NOMO-1 treated with DMSO at 0.1 percent for 48 hours (cell line): ENCODE results near the gene SNRNP40.

Experiments
- DNase-seq: peaks from one replicate; lab custom pipeline; 2025; ENCODE audit not compliant: unreplicated experiment; lab: John Stamatoyannopoulos, UW

Gene SNRNP40

DNA sequence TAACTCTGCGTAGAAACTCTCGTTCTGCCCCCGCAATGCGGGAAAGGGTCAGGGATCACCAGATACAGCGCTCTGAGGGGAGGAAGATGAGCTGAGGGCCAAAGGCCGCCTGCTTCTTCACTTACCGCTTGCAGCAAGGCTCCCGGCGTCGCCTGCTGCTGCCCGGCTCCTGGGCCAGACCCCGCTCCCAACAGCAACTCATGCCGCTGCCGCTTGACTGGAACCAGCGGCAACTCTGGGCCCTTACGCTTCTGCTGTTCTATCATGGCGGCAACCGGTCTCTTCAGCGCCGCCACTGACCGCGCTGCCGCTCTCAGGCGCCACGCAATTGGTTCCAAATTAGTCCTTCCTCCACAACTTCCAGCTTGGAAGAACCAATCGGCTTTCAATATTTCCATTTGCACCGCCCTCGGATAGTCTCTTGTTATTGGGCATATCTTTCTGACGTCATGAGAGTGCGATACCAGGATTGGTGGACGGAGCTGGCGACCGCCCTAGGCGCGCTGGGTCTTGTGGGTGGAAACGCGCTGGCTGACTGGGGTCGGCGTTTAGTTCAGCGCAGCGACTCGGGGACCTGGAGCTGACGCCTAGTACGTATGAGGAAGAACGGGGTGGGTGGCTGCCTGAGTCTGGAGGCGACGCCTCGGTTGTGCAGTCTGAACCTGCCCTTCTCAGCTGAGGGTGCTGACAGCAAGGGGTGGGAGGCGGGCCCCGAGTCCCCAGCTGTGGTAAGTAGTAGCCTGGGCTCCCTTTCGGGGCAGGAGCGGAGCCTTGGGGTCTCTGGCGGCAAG is at the start of gene SNRNP40, which contains the start of gene ZCCHC17:
Gene SNRNP40 (minus strand): TSS at position 303 of the 791 bp plus-strand sequence. CDS start 37 bp downstream, at position 266.
Gene ZCCHC17 (plus strand): TSS at position 547 of the 791 bp plus-strand sequence. CDS start 13,067 bp downstream, outside the sequence.
- DNase-seq = peak; percentile 99

DNA sequence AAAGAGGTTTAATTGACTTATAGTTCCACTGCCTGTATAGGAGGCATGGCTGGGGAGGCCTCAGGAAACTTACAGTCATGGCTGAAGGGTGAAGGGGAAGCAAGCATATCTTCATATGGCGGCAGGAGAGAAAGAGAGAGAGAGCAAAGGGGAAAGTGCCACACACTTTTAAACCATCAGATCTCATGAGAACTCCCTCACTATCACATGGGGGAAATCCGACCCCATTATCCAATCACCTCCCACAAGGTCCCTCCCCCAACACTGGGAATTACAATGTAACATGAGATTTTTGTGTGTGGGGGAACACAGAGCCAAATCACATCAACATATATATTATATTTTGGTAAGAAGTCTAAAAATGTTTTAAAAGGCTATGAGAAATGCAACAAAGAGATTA is 49.0 kb upstream of the SNRNP40 start:
- DNase-seq = no peak

DNA sequence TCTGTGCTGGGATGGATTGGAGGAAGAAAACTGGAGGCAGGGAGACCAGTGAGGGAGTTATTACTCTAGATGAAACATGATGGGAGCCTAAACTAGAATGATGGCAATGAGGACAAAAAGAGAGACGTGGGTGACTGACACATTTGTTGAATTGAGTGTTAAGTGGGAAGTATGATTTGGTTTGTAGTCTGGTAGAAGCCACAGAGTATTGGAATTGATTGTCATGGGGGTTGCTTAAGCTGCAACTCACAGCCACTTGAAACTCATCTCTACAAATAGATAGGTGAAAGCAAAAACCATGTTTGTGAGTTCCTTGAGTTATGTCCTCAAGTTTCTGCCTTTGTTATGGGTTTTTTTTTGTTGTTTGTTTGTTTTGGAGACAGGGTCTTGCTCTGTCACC is 47.9 kb upstream of the SNRNP40 start:
- no peak for DNase-seq

DNA sequence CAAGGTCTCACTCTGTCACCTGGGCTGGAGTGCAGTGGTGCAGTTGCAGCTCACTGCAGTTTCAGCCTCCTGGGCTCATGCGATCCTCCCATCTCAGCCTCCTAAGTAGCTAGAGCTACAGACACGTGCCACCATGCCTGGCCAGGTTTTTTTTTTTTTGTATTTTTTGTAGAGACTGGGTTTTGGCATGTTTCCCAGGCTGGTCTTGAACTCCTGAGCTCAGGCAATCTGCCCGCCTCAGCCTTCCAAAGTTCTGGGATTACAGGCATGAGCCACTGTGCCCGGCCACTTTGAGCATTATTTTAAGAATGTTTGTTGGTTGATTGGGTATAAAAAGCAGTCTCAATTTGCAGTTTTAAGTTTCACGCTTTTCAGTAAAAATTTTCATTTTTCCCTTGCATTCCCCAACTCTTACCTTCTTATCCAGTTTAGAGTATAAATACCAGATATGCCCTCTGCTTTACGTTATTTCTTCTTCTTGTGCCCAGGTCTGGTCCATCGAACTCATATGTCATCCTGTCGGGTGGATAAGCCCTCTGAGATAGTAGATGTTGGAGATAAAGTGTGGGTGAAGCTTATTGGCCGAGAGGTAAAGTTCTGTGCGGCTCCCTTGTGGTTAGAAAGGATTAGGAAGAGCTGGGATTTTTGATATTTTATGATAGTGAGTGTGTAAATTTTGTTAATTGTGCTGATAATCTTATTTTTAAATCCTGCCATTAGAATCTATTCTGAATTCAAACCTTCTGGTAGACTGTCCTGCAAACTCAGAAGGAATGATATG is 40.3 kb upstream of the SNRNP40 start:
- DNase-seq = no peak

DNA sequence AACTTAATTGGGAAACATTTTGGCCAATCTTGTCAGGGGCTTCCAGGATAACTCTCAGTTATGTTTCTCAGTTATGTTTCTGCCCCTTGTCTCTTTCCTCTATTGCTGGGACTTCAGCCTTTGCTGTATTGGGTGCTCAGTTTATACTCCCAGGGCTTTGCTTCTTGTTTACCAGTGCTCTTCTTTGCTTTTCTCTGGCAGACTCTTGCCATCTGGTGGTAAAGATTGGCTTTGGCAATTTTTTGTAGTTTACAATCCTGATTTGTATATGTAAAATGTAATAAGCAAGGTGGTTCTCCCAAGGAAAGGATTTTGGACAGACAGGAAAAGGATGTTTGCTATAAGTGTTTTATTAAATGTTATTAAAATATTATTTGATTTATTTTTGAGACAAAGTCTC is 38.4 kb upstream of the SNRNP40 start:
- DNase-seq = peak; percentile 21

DNA sequence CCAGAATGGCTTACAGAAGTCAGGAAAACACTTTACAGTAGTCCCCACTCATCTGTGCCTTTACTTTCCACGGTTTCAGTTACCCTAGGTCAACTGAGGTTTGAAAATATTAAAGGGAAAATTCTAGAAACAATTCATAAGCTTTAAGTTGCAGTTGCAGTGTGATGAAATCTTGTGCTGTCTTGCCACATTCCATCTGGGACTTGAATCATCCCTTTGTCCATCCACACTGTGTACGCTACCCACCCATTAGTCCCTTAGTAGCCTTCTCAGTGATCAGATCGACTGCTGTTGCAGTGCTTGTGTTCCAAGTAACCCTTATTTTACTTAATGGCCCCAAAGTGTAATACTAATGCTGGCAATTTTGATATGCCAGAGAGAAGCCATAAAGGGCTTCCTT is 30.8 kb upstream of the SNRNP40 start:
- DNase-seq = no peak

DNA sequence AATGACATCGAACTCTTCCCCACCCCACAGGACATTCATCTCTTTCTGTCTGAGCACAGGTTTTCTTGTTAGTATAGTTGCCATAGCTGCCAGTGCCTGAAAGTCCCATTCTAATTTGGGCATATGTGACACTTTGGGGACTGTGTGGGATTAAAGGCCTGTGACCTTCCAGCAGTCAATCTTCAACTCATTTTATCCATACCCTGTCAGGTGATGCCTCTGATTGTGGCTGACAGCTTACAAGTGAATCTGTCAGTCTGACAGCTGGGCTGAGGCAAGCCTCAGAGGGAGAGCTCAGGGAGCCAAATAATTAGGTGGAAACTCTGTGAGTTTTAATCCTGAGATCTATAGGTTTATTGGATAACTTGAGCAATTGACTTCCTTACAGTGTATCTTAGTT is 29.9 kb upstream of the SNRNP40 start:
- no peak for DNase-seq

DNA sequence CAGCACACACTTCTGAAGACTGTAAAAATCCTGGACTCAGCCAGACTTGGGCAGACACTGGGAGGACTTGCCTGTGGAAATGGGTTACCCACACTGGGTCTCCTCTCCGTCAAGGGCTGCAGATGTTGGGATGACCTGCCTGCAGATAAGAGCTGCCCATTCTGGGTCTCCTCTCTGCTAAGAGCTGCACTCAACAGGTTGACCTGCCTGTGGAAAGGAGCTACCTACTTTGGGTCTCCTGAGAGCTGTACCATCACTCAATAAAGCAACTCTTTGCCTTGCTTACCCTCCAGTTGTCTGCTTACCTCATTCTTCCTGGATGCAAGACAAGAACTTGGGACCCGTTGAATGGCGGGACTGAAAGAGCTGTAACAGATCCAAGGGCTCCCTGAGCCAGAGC is 28.4 kb upstream of the SNRNP40 start:
- DNase-seq = no peak

DNA sequence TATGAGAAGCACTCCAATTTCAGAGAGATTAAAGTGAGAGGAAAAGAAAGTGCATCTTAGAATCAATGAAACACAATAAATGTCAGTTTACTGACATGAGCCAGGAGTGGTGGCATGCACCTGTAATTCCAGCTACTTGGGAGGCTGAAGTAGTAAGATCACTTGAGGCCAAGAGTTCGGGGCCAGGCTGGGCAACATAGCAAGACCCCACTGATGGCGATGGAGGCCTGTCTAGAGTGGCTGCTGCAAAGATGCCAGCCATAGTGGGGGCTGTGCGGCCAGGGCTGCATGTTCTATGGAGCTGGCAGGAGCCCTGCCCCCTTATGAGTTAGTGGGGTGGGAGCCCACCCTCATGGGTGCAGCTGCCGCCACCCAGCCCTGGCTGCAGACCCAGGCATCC is 27.5 kb upstream of the SNRNP40 start:
- DNase-seq = no peak

DNA sequence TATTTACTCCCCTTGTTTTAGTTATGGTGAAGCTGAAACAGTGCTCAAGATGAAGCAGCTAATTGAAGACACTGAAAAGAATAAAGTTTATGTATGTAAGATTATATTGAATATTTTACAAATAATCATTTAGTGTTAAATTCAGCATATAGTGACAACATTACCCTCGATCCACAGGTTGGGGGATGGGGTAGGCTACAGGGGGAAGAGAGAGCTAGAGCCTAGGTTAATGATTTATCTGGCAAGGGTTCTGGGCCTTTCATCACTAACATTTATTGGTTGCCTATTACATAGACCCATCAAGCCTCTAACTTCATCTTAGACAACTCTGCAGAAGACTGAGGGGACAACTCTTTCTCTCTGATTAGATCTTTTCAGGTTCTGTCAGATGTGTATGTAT is 21.6 kb upstream of the SNRNP40 start:
- no peak for DNase-seq

DNA sequence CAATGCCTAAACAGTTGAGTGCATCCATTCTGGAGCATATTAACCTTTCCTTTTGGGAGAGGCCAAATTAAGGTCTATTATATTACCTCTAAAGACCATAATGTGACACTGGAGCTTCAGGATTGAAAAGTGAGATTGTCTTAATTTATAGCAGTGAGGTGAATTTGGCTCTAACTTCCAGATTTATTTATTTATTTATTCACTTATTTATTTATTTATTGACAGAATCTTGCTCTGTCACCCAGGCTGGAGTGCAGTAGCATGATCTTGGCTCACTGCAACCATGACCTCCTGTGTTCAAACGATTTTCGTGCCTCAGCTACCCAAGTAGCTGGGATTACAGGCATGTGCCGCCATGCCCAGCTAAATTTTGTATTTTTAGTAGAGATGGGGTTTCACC is 19.3 kb upstream of the SNRNP40 start:
- DNase-seq = no peak

DNA sequence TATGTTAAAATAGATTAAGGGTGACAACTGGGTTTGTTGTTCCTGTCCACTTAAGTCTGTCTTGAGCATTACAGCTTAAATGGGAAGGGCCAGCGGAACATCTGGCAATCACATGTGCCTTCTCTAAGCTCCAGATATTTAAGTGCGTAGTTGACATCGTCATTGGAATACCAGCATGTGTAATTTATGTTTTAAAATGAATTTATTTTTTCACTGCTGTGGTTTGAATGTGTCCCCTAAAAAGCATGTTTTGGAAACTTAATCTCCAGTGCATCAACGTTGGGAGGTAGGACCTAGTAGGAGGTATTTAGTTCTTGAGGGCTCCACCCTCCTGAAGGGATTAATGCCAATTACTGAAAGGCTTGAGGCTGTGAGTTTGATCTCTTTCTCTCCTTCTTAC is 13.6 kb upstream of the SNRNP40 start:
- DNase-seq = no peak

DNA sequence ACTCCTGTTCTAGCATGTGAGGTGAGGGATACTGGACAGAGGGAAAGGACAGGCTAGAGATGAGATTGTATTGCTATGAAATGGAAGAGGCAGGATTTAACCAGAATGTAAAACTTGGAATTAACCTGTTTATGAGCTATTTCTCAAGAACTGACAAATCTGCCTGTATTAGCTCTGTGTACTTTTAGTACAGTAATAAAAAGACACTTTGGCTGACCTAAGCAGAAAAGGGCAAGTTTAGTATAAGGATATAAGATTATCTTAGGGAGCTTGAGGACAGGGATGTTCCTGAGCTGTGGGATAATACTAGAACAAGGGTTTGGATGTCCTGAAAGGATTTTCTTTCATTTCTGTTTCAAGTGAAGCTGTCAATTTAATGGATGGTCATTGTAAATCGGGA is 11.4 kb upstream of the SNRNP40 start:
- no peak for DNase-seq

DNA sequence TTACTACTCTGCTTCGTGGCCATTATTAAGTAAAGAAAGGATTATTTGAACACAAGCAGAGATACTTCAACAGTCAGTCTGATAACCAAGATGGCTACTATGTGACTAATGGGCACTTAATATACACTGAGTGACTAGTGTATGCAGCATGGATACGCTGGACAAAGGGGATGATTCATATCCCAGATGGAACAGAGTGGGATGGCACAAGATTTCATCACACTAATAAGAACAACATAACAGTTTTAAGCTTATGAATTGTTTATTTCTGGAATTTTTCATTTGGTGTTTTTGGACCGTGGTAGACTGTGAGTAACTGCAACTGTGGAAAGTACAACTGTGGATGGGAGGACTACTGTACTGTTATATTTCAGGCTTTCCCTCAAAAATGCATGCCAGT is 9.7 kb upstream of the SNRNP40 start:
- no peak for DNase-seq

DNA sequence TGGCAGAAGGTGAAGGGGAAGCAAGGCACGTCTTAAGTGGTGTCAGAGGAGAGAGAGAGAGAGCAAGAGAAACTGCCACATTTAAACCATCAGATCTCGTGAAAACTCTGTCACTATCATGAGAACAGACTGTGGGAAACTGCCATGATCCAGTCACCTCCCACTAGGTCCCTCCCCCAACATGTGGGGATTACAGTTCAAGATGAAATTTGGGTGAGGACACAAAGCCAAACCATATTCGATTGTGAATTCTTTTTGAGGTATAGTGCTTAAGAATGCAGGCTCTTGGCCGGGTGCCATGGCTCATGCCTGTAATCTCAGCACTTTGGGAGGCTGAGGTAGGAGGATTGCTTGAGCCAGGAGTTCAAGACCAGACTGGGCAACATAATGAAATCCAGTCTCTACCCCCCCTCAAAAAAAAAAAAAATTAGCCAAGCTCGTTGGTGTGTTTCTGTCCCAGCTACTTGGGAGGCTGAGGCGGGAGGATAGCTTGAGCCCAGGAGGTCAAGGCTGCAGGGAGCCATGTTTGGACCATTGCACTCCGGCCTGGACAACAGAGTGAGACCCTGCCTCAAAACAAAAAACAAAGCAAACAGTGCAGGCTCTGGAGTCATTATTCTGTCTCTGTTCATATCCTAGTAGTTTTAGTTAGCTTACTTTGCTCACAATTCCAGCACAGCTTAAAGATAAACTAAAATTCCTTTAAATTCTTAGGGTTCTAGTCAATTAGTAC is 6.3 kb upstream of the SNRNP40 start:
- no peak for DNase-seq

DNA sequence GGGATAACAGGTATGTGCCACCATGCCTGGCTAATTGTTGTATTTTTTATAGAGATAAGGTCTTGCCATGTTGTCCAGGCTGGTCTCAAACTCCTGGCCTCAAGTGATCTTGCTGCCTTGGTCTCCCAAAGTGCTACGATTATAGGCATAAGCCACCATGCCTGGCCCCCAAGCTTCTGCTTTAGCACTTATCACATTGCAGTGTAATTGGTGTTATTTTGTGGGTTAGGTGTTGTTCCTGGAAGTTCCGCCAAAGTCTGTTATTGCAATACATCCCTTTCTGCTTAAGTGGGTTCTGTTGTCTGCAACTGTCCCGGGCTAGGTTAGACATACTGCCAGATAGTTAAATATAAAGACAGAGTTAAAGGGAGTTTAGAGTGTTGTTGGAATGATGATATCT is 3.6 kb upstream of the SNRNP40 start:
- peak; percentile 5 for DNase-seq

DNA sequence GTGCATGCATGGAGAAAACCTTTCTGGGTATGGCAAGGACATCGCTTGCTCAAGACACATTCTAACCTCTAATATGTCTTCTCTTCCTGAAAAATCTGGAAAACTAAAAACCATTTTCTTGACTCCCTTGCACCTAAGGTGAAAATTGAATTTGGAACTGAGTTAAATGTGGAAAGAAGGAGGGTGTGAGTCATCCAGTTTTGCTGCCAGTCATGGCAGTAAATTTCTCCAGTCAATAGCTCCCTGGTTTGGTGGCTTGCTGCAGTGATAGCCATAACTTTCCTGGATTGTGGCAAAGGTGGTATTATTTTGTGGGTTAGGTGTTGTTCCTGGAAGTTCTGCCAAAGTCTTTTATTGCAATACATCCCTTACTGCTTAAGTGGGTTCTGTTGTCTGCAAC is 2.8 kb upstream of the SNRNP40 start:
- no peak for DNase-seq

DNA sequence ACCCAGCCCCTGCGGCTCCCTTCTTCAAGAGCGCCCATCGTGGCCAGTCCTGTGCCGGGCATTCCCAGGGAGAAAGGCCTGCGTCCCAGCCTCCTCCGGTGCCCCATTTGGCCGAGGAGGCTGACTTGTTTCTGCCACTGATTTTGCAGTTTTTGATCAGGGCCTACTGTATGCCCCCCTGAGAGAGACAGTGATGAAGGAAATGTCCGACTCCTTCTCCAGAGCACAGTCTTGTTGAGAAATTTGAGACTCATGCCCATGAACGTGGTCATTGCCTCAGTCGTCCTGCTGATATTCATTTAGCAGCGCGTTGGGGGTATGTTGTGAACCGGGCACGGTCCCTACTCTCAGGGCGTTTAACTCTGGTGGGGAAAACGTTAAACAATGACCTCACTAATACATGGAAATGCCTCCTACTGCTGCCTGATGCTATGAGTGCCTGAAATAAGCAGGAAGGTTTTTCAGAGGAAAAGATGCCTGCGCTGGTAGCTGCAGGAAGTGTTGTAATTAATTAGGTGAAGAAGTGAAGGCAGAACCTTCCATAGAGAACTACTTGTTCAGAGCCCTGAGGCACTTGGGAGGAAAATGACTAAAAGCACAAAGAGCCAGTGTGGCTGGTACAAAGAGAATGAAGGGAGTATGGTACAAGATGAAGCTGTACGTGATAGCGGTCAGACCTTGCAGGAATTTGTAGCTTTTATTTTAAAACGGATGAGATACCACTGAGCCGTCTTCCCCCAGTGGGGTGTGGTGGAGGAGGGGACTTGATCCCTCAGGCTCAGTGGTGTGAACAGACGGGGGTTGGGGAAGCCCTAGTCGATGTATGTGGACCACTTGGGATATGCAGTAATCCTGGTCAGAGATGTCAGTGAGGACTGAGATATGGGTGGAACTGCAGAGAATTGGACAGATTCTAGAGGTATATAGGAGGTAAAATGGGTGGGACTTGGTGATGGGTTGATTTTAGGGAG is 974 bp upstream of the SNRNP40 start:
- peak; percentile 10 for DNase-seq

DNA sequence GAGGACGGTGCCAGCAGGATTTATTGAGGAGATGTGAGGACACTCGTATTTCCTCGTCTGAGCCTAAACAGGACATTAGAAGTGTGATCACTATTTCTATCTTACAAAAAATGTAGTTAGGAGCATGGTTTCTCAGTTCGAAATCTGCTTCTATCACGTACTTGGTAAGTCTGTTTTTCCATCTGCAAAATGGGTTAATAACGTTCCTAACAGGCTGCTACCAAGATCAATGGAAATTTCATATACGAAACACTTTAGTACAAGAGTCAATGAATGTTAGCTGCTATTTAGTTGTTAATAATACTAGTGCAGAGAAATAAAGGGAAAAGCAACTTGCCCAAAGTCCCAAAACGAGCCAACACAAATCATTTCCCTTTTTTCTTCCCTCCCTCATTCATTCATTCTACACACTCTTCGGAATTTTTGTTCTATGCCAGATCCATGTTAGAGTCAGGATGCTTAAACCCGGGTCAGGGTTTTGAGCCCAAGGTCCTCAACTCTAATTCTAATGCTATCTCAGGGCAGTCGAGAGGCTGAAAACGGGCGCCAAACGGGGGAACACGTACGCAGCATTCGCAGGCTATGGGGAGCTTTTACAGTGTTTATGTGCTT is 608 bp downstream of the SNRNP40 start:
- DNase-seq = no peak

DNA sequence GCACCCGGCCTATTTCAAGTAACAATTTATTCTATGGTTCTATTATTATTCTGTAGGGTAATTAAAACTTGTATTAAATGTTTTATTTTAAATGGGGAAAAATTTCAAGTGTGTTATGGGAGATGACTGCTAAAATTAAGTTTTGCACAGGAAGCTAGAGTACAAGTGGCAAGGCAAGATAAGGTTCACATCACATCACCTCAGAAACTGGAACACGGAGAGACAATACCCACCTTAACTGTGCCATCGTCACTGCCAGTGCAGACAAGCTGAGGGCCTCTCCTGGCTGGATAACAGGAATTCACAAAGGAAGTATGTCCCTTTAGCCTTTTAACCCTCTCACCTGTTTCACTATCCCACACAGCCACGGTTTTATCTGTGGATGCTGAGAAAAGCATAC is 7.6 kb downstream of the SNRNP40 start:
- no peak for DNase-seq
